ENCODE data around the gene RTCA. TPM values are rescaled to one million over a fixed set of nuclear protein-coding genes. Genes with fewer than 3 reads are reported as not detected.
"Not testable (repeated sequence)": the region's sequence is repeated elsewhere in the genome, so short reads cannot be mapped to it uniquely, and the experiment has no call there.

RTCA gene
- polyA plus RNA-seq, 1 donor = 47.8 TPM

DNA sequence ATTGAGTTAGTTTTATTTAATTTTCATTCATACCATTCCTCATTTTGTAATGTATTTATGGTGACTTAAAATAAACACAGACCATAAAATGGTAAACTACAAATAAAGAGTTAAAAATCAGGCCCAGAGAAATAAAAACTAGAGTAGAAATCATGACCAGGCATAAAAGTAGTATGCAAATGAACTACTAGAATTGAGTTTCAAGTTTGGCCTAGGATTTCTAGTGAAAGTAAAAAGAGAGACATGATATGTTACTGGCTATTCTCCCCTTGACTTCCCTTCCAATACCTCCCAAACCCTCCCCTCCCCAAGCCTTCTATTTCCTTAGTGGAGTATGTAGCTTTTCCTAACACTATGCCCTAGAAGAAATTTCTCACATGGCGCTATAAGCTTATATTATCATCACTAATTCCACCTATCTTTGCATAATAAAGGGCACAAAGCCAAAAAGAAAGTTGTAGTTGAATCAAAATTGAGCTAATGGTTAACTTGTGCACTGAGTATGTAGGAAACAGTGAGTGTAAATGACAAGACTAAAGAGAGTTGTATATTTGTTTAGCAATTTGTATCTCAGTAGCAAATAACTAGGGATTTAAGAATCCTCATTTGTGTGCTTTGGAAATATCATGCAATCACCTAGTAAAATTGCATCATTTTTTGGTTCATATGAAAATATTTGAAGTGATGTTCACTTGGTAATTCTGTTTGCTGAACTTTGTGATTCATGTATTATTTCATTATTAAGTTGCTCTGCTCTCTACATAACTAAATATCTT lies 56.6 kb downstream of the RTCA start:
- Histone ChIP-seq H3K27me3 (ENCODE audit: control insufficient read depth, insufficient read depth, low read length) (no peaks in the 10 kb centered on the region), H3K9me3 (ENCODE audit: control insufficient read depth, low read depth, low read length) (peaks cover 12% of the 10 kb centered on the region), H3K36me3 (ENCODE audit: control insufficient read depth, insufficient read depth, low read length) (no peaks in the 10 kb centered on the region), H3K4me1 (ENCODE audit: control insufficient read depth, insufficient read depth, low read length) (peaks cover 24% of the 10 kb centered on the region), H3K4me3 (ENCODE audit: low read length) (no peak overlapping the region), H3K27ac (ENCODE audit: low read length) (no peak overlapping the region)
- WGBS (ENCODE audit: insufficient coverage, low lambda C conversion rate) = 50% methylated on average over 1 of the region's 1 CpG
- peak; percentile 29 to 73 for DNase-seq

GRCh38 chr1:100323419-100324106 lies 57.5 kb downstream of the RTCA start:
- no peaks in the 10 kb centered on the region for H3K27me3 ChIP-seq (ENCODE audit: control insufficient read depth, insufficient read depth, low read length)
- H3K4me3 ChIP-seq (ENCODE audit: low read length) = no peak overlapping the region
- DNase-seq = peak in 1 of 2 donors; percentile 10
- H3K9me3 ChIP-seq (ENCODE audit: control insufficient read depth, low read depth, low read length) = peaks cover 12% of the 10 kb centered on the region
- no peak overlapping the region for H3K27ac ChIP-seq (ENCODE audit: low read length)
- peaks cover 24% of the 10 kb centered on the region for H3K4me1 ChIP-seq (ENCODE audit: control insufficient read depth, insufficient read depth, low read length)
- H3K36me3 ChIP-seq (ENCODE audit: control insufficient read depth, insufficient read depth, low read length) = no peaks in the 10 kb centered on the region
- WGBS (ENCODE audit: insufficient coverage, low lambda C conversion rate) = no CpG with 5 or more reads among the region's 6 CpGs

GRCh38 chr1:100325415-100326324 lies 59.7 kb downstream of the RTCA start:
- DNase-seq = no peak
- WGBS (ENCODE audit: insufficient coverage, low lambda C conversion rate) = no CpG with 5 or more reads among the region's 7 CpGs
- H3K4me3 ChIP-seq (ENCODE audit: low read length) = no peak overlapping the region
- H3K27me3 ChIP-seq (ENCODE audit: control insufficient read depth, insufficient read depth, low read length) = no peaks in the 10 kb centered on the region
- H3K27ac ChIP-seq (ENCODE audit: low read length) = no peak overlapping the region
- peaks cover 13% of the 10 kb centered on the region for H3K4me1 ChIP-seq (ENCODE audit: control insufficient read depth, insufficient read depth, low read length)
- no peaks in the 10 kb centered on the region for H3K36me3 ChIP-seq (ENCODE audit: control insufficient read depth, insufficient read depth, low read length)
- no peaks in the 10 kb centered on the region for H3K9me3 ChIP-seq (ENCODE audit: control insufficient read depth, low read depth, low read length)

GRCh38 chr1:100326325-100326670 lies 60.3 kb downstream of the RTCA start:
- H3K36me3 ChIP-seq (ENCODE audit: control insufficient read depth, insufficient read depth, low read length); H3K9me3 ChIP-seq (ENCODE audit: control insufficient read depth, low read depth, low read length); H3K4me3 ChIP-seq (ENCODE audit: low read length); H3K4me1 ChIP-seq (ENCODE audit: control insufficient read depth, insufficient read depth, low read length); DNase-seq; H3K27me3 ChIP-seq (ENCODE audit: control insufficient read depth, insufficient read depth, low read length); H3K27ac ChIP-seq (ENCODE audit: low read length): not testable (repeated sequence)
- WGBS (ENCODE audit: insufficient coverage, low lambda C conversion rate) = 92% methylated on average over 1 of the region's 1 CpG

DNA sequence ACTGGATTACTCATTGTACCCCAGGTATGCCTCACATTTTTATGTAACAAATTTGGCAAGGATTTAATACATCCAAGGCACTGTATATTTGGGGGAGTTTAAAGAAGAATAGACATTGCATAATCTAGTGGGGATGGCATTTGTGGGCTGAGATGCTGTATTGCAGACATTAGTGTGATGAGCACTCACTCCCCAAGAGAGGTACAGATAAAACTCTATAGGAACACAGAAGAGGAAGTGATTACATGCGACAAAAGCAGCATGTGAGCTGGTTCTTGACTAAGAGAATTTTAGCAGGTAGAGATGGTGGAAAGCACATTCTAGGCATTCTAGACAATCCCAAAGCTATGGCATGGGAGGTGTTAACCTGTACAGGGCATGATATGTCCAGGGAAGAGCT lies 62.1 kb downstream of the RTCA start:
- H3K27me3 ChIP-seq (ENCODE audit: control insufficient read depth, insufficient read depth, low read length) = no peaks in the 10 kb centered on the region
- WGBS (ENCODE audit: insufficient coverage, low lambda C conversion rate) = 100% methylated on average over 1 of the region's 1 CpG

DNA sequence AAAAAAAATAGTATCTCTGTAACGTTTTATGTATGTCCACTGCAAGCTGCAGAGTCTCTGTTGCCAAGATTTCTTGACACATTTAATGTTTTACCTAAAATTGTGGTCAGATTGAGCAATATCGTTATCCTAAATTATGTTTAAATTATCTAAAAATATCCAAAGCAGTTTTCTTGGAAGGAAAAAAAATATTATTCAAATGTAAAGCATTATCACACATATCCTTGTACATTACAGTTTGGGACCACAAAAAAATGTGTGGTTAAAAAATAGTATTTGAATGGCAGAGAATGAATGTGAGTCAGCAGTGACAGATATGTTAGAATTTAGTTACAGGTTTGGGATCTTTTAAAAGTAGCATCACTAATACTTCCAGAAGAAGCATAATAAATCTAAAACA lies 65.1 kb downstream of the RTCA start:
- H3K4me3 ChIP-seq (ENCODE audit: low read length); H3K27ac ChIP-seq (ENCODE audit: low read length); H3K27me3 ChIP-seq (ENCODE audit: control insufficient read depth, insufficient read depth, low read length); H3K4me1 ChIP-seq (ENCODE audit: control insufficient read depth, insufficient read depth, low read length); H3K9me3 ChIP-seq (ENCODE audit: control insufficient read depth, low read depth, low read length); H3K36me3 ChIP-seq (ENCODE audit: control insufficient read depth, insufficient read depth, low read length); DNase-seq: not testable (repeated sequence)
- WGBS (ENCODE audit: insufficient coverage, low lambda C conversion rate) = 83% methylated on average over 1 of the region's 2 CpGs

More for the DNA sequence above, 62.1 kb downstream of the RTCA start:
- Histone ChIP-seq H3K27ac (ENCODE audit: low read length) (no peak overlapping the region), H3K4me1 (ENCODE audit: control insufficient read depth, insufficient read depth, low read length) (peaks cover 3% of the 10 kb centered on the region), H3K9me3 (ENCODE audit: control insufficient read depth, low read depth, low read length) (no peaks in the 10 kb centered on the region), H3K36me3 (ENCODE audit: control insufficient read depth, insufficient read depth, low read length) (no peaks in the 10 kb centered on the region), H3K4me3 (ENCODE audit: low read length) (no peak overlapping the region)
- no peak for DNase-seq

DNA sequence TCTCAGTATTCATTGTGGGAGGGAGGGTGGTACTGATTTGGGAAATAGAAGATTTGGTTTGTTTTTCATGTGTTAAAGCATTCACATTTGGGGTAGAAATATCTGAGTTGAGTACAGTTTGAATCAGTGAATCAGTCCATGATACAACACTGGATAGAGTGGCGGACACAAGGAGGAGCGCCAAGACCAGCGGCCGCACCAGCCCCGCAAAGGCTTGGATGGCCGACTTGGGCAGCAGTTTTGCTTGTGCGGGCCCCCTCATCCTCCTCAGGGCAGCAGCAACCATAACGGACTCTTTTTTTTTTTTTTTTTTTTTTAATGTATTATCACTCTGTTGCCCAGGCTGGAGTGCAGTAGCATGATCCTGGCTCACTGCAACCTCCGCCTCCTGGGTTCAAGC lies 66.3 kb downstream of the RTCA start:
- Histone ChIP-seq H3K4me1 (ENCODE audit: control insufficient read depth, insufficient read depth, low read length) (peaks cover 10% of the 10 kb centered on the region), H3K9me3 (ENCODE audit: control insufficient read depth, low read depth, low read length) (no peaks in the 10 kb centered on the region), H3K36me3 (ENCODE audit: control insufficient read depth, insufficient read depth, low read length) (no peaks in the 10 kb centered on the region), H3K27ac (ENCODE audit: low read length) (no peak overlapping the region), H3K4me3 (ENCODE audit: low read length) (no peak overlapping the region), H3K27me3 (ENCODE audit: control insufficient read depth, insufficient read depth, low read length) (no peaks in the 10 kb centered on the region)
- no CpG with 5 or more reads among the region's 9 CpGs for WGBS (ENCODE audit: insufficient coverage, low lambda C conversion rate)
- DNase-seq = no peak

- Histone ChIP-seq H3K4me1 (ENCODE audit: control insufficient read depth, insufficient read depth, low read length) (peaks cover 10% of the 10 kb centered on the region), H3K27me3 (ENCODE audit: control insufficient read depth, insufficient read depth, low read length) (no peaks in the 10 kb centered on the region), H3K36me3 (ENCODE audit: control insufficient read depth, insufficient read depth, low read length) (no peaks in the 10 kb centered on the region), H3K9me3 (ENCODE audit: control insufficient read depth, low read depth, low read length) (no peaks in the 10 kb centered on the region), H3K4me3 (ENCODE audit: low read length) (no peak overlapping the region), H3K27ac (ENCODE audit: low read length) (no peak overlapping the region)
- no CpG with 5 or more reads among the region's 1 CpG for WGBS (ENCODE audit: insufficient coverage, low lambda C conversion rate)
- no peak for DNase-seq
Observed at GRCh38 chr1:100335436-100335835, 69.4 kb downstream of the RTCA start.

GRCh38 chr1:100337878-100338277 lies 71.9 kb downstream of the RTCA start:
- WGBS (ENCODE audit: insufficient coverage, low lambda C conversion rate) = no CpG with 5 or more reads among the region's 5 CpGs
- not testable (repeated sequence) for H3K36me3 ChIP-seq (ENCODE audit: control insufficient read depth, insufficient read depth, low read length); H3K27me3 ChIP-seq (ENCODE audit: control insufficient read depth, insufficient read depth, low read length); H3K4me3 ChIP-seq (ENCODE audit: low read length); H3K27ac ChIP-seq (ENCODE audit: low read length); DNase-seq; H3K9me3 ChIP-seq (ENCODE audit: control insufficient read depth, low read depth, low read length)
- H3K4me1 ChIP-seq (ENCODE audit: control insufficient read depth, insufficient read depth, low read length) = peaks cover 15% of the 10 kb centered on the region

- H3K36me3 ChIP-seq (ENCODE audit: control insufficient read depth, insufficient read depth, low read length); H3K4me3 ChIP-seq (ENCODE audit: low read length); H3K27ac ChIP-seq (ENCODE audit: low read length); DNase-seq; H3K9me3 ChIP-seq (ENCODE audit: control insufficient read depth, low read depth, low read length); H3K27me3 ChIP-seq (ENCODE audit: control insufficient read depth, insufficient read depth, low read length): not testable (repeated sequence)
- WGBS (ENCODE audit: insufficient coverage, low lambda C conversion rate) = no CpG with 5 or more reads among the region's 6 CpGs
- peaks cover 15% of the 10 kb centered on the region for H3K4me1 ChIP-seq (ENCODE audit: control insufficient read depth, insufficient read depth, low read length)
Observed at GRCh38 chr1:100339735-100340134, 73.7 kb downstream of the RTCA start.

All from large intestine (tissue), 3 donors.